H7 (cell line): Measurements from ENCODE around the gene PLCL2. TPM values are rescaled to one million over a fixed set of nuclear protein-coding genes. Genes with fewer than 3 reads are reported as not detected.

Experiments used
- DNase-seq: peaks from one replicate; pipeline ENCODE4 v3.0.0; 2012
- H3K27me3 ChIP-seq: 2 replicates; pipeline ENCODE4 v1.6.0; 2011; ENCODE audit warnings: mild to moderate bottlenecking, low read length; ENCODE audit not compliant: control insufficient read depth, insufficient read depth
- H3K36me3 ChIP-seq: replicated peaks from 2 replicates; pipeline ENCODE4 v1.5.1; 2011; ENCODE audit warnings: low read length; ENCODE audit not compliant: control insufficient read depth, insufficient read depth
- H3K4me3 ChIP-seq: 2 replicates; pipeline ENCODE4 v1.5.1; 2011; ENCODE audit warnings: low read depth, mild to moderate bottlenecking, control low read depth, low read length, moderate library complexity; ENCODE audit not compliant: insufficient read depth
- total RNA-seq: library from RNA; depleted of rRNA; stranded (reverse); fragments of >200 nt; shearing (Covaris generic); gene quantifications from 2 replicates; pipeline ENCODE4 v1.2.3, GENCODE V29; 2014

PLCL2 gene
- total RNA-seq, 1 experiment from 2014 or later = 3.3 TPM

GRCh38 chr3:17047894-17048293 is 163.1 kb downstream of the PLCL2 start:
- no peaks in the 10 kb centered on the region for H3K36me3 ChIP-seq
- no peak for DNase-seq
- no peak overlapping the region for H3K4me3 ChIP-seq
- H3K27me3 ChIP-seq = no peaks in the 10 kb centered on the region

DNA sequence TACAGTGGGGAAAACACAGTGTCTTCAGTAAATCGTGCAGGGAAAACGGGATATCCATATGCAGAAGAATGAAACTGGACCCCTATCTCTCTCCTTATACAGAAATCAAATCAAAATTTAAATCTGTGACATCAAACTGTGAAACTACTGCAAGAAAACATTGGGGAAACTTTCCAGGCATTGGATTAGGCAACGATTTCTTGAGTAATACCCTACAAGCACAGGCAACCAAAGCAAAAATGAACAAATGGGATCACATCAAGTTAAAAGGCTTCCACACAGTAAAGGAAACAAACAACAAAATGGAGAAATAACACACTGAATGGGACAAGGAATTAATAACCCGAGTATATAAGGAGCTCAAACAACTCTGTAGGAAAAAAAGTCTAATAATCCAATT is 165.3 kb downstream of the PLCL2 start:
- no peak for DNase-seq
- H3K36me3 ChIP-seq = no peaks in the 10 kb centered on the region
- no peak overlapping the region for H3K4me3 ChIP-seq
- no peaks in the 10 kb centered on the region for H3K27me3 ChIP-seq

DNA sequence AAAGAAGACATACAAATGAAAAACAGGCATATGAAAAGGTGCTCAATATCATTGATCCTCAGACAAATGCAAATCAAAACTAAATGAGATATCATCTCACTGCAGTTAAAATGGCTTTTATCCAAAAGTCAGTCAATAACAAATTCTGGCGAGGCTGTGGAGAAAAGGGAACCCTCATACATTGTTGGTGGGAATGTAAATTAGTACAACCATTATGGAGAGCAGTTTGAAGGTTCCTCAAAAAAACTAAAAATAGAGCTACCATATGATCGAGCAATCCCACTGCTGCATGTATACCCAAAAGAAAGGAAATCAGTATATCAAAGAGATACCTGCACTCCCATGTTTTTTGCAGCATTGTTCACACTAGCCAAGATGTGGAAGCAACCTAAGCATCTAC is 165.8 kb downstream of the PLCL2 start:
- H3K4me3 ChIP-seq = no peak overlapping the region
- H3K36me3 ChIP-seq = no peaks in the 10 kb centered on the region
- H3K27me3 ChIP-seq = no peaks in the 10 kb centered on the region
- no peak for DNase-seq

DNA sequence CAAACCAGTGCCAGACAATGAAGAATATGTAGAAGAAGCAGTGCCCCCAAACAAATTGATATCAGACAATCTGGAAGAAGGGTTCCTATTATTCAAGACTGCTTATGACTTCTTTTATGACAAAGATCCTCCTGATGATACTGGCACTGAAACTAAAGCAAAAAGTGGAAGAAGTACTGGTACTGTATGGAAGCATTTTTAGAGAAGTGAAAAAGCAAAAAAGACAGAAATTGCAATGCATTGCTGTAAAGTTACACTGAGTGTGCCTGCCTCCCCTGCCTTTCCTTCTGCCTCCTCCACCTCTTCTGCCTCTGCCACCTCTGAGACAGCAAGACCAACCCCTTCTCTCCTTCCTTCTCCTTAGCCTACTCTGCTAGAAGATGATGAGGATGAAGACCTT is 167.6 kb downstream of the PLCL2 start:
- H3K27me3 ChIP-seq = no peaks in the 10 kb centered on the region
- H3K36me3 ChIP-seq = no peaks in the 10 kb centered on the region
- DNase-seq = no peak
- H3K4me3 ChIP-seq = no peak overlapping the region

GRCh38 chr3:17054301-17054981 is 169.7 kb downstream of the PLCL2 start:
- DNase-seq = no peak
- Histone ChIP-seq H3K4me3 (no peak overlapping the region), H3K27me3 (no peaks in the 10 kb centered on the region), H3K36me3 (no peaks in the 10 kb centered on the region)

DNA sequence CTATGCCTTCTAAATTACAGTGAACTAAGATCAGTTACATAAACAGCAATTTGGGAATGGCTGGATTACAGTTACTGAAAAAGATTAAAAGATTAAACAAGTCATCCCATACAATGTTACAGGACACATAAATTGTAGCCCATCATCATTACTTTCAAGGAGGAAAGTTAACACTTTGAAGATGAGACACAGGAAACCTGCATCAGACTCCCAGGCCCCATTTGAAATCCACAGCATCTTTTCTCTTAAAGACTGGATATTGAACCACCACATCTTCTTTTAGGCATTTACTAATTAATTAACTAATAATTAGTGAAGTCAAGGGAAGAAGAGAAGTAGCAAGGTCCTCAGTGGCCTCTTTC is 170.2 kb downstream of the PLCL2 start:
- Histone ChIP-seq H3K4me3 (no peak overlapping the region), H3K27me3 (no peaks in the 10 kb centered on the region), H3K36me3 (no peaks in the 10 kb centered on the region)
- no peak for DNase-seq

DNA sequence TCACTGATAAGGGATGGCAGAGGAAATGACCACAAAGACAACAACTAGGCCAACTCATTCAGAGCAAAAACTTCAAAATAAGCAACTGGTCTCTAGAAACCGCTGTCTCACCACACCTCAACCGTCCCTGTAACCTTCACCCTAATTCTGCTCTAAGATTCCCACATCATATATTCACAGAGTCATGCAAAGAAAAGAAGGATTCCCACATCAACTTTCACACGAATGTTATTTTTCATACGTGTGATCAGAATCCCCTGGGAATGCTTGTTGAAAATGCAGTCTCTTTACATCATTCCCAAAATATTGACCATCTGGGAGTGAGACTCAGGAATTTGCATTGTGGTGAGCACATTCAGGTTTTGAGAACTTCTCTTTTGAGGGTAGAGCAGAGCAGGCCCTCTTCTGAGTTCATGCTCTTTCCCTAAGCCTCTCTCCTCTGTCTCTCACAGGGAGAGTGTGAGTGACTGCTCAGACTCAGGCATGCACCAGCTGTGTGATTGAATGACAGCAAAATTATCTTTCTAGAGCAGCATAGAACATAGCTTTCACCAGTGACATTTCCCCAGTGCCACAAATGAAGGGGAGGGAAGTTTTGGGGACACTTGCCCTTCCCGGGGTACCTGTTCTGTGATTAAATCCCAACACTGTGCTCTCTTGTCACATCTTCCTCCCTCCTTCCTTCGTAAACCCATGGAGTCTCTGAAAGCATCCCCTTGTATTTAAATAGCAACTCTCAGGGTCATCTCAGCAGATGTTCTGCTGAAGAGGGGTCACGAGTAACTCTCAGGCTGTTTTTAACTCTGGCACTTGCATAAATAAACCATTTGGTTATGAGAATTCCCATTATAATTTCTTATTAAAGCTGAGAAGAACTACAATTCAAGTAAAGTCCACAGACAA is 170.9 kb downstream of the PLCL2 start:
- no peak for DNase-seq
- Histone ChIP-seq H3K27me3 (no peaks in the 10 kb centered on the region), H3K36me3 (no peaks in the 10 kb centered on the region), H3K4me3 (no peak overlapping the region)

- Histone ChIP-seq H3K4me3 (no peak overlapping the region), H3K36me3 (no peaks in the 10 kb centered on the region), H3K27me3 (no peaks in the 10 kb centered on the region)
- no peak for DNase-seq
These were observed 172.6 kb downstream of the PLCL2 start for GRCh38 chr3:17057321-17057720.

DNA sequence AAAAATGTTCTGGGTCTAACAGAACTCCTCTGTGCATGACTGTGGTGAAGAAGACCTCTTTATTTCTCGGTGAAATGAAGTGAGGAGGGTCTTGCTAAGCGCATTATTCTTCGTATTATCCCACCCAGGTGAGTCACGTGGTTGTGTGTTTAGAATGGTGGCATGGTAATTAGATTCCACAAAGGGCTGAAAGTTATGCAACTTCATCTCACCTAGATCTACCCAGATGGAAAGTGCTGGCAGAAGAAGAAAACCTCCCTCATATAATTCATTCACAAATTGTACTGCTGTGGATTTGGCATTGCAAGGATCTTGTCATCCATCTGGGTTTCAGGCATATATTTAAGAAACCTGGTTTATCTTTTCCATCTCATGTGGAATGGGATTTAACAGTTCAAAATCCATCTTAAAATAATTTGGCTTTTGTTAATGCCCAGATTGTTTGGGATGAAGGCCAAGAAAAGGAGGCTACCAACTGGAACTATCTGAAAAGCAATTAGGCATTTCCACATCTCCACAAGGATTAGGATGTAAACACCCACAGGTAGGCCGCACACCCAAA is 175.3 kb downstream of the PLCL2 start:
- Histone ChIP-seq H3K36me3 (no peaks in the 10 kb centered on the region), H3K4me3 (no peak overlapping the region), H3K27me3 (no peaks in the 10 kb centered on the region)
- no peak for DNase-seq

DNA sequence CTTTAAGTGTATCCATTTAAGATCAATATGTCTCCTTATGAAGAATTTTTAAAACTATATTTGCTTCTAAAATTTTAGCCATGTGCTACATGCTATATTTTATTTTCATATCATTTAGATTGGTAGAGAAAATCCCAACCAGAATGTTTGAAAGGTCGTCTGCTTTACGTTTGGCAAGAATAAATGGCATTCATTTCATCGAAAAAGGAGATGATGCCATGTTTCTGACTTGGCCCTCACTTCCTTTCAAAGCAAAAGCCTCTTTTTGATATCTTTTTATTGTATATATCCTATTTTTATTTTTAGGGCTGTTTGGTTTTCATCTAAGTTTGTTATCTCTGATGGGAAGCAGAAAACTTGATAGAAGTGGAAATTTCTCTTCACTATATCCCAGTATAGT is 176.2 kb downstream of the PLCL2 start:
- no peak for DNase-seq
- H3K36me3 ChIP-seq = no peaks in the 10 kb centered on the region
- no peaks in the 10 kb centered on the region for H3K27me3 ChIP-seq
- no peak overlapping the region for H3K4me3 ChIP-seq

DNA sequence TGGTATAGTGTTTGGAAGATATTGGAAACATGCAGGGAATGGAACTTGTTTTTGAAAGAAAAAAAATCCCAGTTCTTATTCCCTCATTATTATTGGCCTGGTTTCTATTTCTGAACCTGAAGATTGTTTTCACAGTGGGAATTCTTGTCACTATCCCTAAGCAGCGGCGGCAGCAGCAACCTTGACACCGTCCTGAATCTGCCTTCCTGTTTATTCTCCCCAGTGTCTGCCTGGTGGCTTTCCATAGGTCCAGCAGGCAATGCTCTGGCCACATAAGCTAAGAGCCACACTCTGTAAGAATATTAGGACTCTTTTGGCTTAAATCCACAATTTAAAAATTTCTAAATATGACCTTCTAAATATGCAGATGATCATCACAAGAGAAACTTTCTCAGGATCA is 178.0 kb downstream of the PLCL2 start:
- no peaks in the 10 kb centered on the region for H3K36me3 ChIP-seq
- no peak overlapping the region for H3K4me3 ChIP-seq
- no peak for DNase-seq

DNA sequence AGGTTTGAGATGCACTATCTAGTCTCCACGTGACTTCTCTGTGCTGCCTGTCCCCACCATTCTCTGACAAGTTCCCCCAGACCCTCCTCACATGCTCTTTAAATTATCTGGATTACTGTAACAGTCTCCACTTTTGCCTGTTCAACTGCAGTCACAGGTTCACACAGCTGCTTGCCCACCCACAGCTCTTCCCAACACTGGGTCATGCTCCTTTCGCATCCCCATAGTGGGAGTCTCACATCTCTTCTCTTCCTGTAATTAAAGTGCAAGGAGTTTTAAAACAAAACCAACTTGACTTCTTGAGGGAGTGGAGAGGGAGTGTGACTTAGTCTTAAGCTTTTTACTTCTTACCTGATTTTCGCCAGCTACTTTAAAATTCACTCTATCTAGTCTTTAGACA is 178.8 kb downstream of the PLCL2 start:
- no peak for DNase-seq
- H3K27me3 ChIP-seq = no peaks in the 10 kb centered on the region
- H3K4me3 ChIP-seq = no peak overlapping the region
- H3K36me3 ChIP-seq = no peaks in the 10 kb centered on the region

More for the DNA sequence above, 178.0 kb downstream of the PLCL2 start:
- no peaks in the 10 kb centered on the region for H3K27me3 ChIP-seq

DNA sequence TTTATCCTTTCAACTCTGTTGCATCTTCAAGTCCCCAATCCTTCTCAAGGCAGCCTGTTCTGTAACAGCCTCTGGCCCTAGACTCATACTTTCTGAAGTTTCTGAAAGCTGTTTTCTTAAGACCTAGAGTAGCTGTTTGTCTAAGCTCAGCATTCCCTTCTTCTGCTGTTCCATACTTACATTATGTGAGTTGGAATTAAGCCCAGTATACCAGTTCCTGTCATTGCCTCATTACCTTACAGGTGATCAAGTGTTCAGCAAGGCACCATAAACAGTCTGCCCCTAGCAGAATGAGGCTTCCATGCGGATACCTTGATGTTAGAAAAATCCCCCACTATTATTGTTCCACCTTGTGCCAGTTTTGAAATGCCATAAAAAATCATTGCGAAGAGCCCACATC is 180.6 kb downstream of the PLCL2 start:
- Histone ChIP-seq H3K36me3 (no peaks in the 10 kb centered on the region), H3K4me3 (no peak overlapping the region), H3K27me3 (no peaks in the 10 kb centered on the region)
- DNase-seq = no peak

- Histone ChIP-seq H3K4me3 (no peak overlapping the region), H3K36me3 (no peaks in the 10 kb centered on the region), H3K27me3 (no peaks in the 10 kb centered on the region)
- DNase-seq = no peak
These were observed 181.1 kb downstream of the PLCL2 start for GRCh38 chr3:17065881-17066280.

- H3K36me3 ChIP-seq = no peaks in the 10 kb centered on the region
- no peak for DNase-seq
- H3K4me3 ChIP-seq = no peak overlapping the region
- H3K27me3 ChIP-seq = no peaks in the 10 kb centered on the region
These were observed 185.0 kb downstream of the PLCL2 start for GRCh38 chr3:17069754-17070153.
